Suprapubic skin (tissue), 4 donors: Measurements from ENCODE around the gene DBNDD1. TPM values are rescaled to one million over a fixed set of nuclear protein-coding genes. Genes with fewer than 3 reads are reported as not detected.

Experiments used
- DNase-seq, 2 donors: peaks; one replicate each; pipeline ENCODE4 v3.0.0-alpha.2; 2019; ENCODE audit warnings: low spot score in 2 of 2
- H3K27ac ChIP-seq: fragments of 200-600 bp; sonication (generic); one replicate; pipeline ENCODE4 v1.5.1; 2019
- H3K27me3 ChIP-seq: fragments of 200-600 bp; sonication (generic); one replicate; pipeline ENCODE4 v1.5.1; 2019
- H3K36me3 ChIP-seq: fragments of 200-600 bp; sonication (generic); one replicate; pipeline ENCODE4 v1.5.1; 2019
- H3K4me1 ChIP-seq: fragments of 200-600 bp; sonication (generic); one replicate; pipeline ENCODE4 v1.5.1; 2019
- H3K4me3 ChIP-seq: fragments of 200-600 bp; sonication (generic); one replicate; pipeline ENCODE4 v1.5.1; 2019; ENCODE audit warnings: mild to moderate bottlenecking
- H3K9me3 ChIP-seq: fragments of 200-600 bp; sonication (generic); one replicate; pipeline ENCODE4 v1.5.1; 2019
- CTCF ChIP-seq, 2 donors: fragments of 200-600 bp in 1 of 2; fragments of 450-650 bp in 1 of 2; sonication (generic) in 1 of 2; IDR thresholded peaks; one replicate each; pipeline ENCODE4 v1.5.1; 2016 to 2019; ENCODE audit warnings: antibody characterized with exemption in 2 of 2, mild to moderate bottlenecking in 1 of 2, moderate library complexity in 1 of 2
- EP300 ChIP-seq: sonication (generic); formaldehyde crosslinking; IDR thresholded peaks from one replicate; pipeline ENCODE4 v1.6.1; 2017; ENCODE audit warnings: antibody characterized with exemption
- POLR2A ChIP-seq, 2 donors: fragments of 450-650 bp; IDR thresholded peaks; one replicate each; pipeline ENCODE4 v1.6.1; 2017; ENCODE audit warnings: antibody characterized with exemption in 2 of 2, mild to moderate bottlenecking in 2 of 2, moderate library complexity in 2 of 2
- POLR2AphosphoS5 ChIP-seq, 3 donors: sonication (generic); formaldehyde crosslinking; IDR thresholded peaks; one replicate each; pipeline ENCODE4 v1.6.1; 2017; ENCODE audit warnings: antibody characterized with exemption in 3 of 3
- WGBS: methylation state at CpG from one replicate; pipeline ENCODE4 v1.1.5; 2018; 5-methylcytosine and 5-hydroxymethylcytosine counted together
- total RNA-seq, 4 donors: library from RNA; depleted of rRNA; stranded (reverse); fragments of >200 nt; gene quantifications; one replicate each; pipeline ENCODE4 v1.1.0, GENCODE V29; 2016

DBNDD1 gene
- total RNA-seq, 4 donors from 2014 or later: 1.2 to 7.5 (median 4.5) TPM

DNA sequence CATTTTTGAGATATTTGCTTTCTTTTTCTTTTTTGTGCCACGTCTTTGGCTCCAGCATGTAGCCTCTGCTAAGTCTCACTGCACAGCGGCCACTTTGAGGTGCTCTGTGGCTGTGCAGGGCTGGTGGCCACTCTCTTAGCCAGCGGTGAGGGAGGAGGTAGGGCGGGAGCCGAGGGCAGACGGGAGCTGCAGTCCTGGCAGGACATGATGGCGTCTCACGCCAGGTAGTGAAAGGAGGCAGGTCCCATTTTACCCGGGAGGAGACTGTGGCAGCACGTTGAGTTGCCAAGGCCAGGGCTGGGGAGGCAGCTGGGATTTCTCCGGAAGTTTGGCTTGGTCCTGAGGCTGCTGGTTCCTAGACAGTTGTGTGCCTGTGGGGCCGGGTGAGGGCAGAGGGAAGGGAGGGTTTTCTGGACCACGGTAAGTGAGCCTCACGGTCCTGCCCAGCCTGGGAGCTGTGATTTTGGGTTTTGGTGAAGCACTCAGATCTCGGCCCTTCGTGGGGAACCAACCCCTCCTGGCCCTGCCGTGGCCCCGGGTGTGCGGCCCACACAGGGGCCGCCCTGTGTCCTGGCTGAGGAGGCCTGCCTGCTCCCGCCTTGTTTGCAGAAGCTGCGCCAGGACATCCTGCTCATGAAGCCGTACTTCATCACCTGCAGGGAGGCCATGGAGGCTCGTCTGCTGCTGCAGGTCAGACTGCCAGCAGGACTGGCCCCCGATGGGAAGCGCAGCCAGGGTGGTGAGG lies 56.3 kb downstream of the DBNDD1 start:
- no peak for TF ChIP-seq EP300
- TF ChIP-seq CTCF (IDR thresholded peaks at IDR 0.05): no peak
- no peaks in the 10 kb centered on the region for H3K4me1 ChIP-seq
- no peak overlapping the region for H3K4me3 ChIP-seq
- no peaks in the 10 kb centered on the region for H3K9me3 ChIP-seq
- no peak for DNase-seq
- H3K27me3 ChIP-seq: no peaks in the 10 kb centered on the region
- WGBS: 78% methylated on average over 15 of the region's 26 CpGs
- no peak overlapping the region for H3K27ac ChIP-seq
- peaks cover 60% of the 10 kb centered on the region for H3K36me3 ChIP-seq

GRCh38 chr16:89961920-89962319 lies 57.3 kb downstream of the DBNDD1 start:
- whole genome bisulfite sequencing: 94% methylated on average over 12 of the region's 23 CpGs
- no peak overlapping the region for H3K27ac ChIP-seq
- H3K9me3 ChIP-seq: no peaks in the 10 kb centered on the region
- H3K4me1 ChIP-seq: no peaks in the 10 kb centered on the region
- no peaks in the 10 kb centered on the region for H3K27me3 ChIP-seq
- H3K36me3 ChIP-seq: peaks cover 70% of the 10 kb centered on the region
- DNase-seq: no peak
- H3K4me3 ChIP-seq: no peak overlapping the region
- TF ChIP-seq CTCF (IDR thresholded peaks at IDR 0.05) (no peak), EP300 (no peak), POLR2A (IDR thresholded peaks at IDR 0.05) (no peak), POLR2AphosphoS5 (IDR thresholded peaks at IDR 0.05) (no peak)

GRCh38 chr16:89960966-89961365 lies 58.3 kb downstream of the DBNDD1 start:
- peaks cover 72% of the 10 kb centered on the region for H3K36me3 ChIP-seq

GRCh38 chr16:89958596-89958995 lies 60.7 kb downstream of the DBNDD1 start:
- Histone ChIP-seq H3K27ac (no peak overlapping the region), H3K36me3 (peaks cover 66% of the 10 kb centered on the region), H3K9me3 (no peaks in the 10 kb centered on the region), H3K4me3 (no peak overlapping the region), H3K4me1 (no peaks in the 10 kb centered on the region), H3K27me3 (no peaks in the 10 kb centered on the region)
- 88% methylated on average over 10 of the region's 10 CpGs for WGBS
- DNase-seq: no peak
- no peak for TF ChIP-seq POLR2A (IDR thresholded peaks at IDR 0.05)
- no peak for TF ChIP-seq CTCF (IDR thresholded peaks at IDR 0.05)
- no peak for TF ChIP-seq POLR2AphosphoS5 (IDR thresholded peaks at IDR 0.05)
- TF ChIP-seq EP300: no peak

More at GRCh38 chr16:89960966-89961365, 58.3 kb downstream of the DBNDD1 start:
- Histone ChIP-seq H3K9me3 (no peaks in the 10 kb centered on the region), H3K27me3 (no peaks in the 10 kb centered on the region), H3K27ac (no peak overlapping the region), H3K4me3 (no peak overlapping the region), H3K4me1 (no peaks in the 10 kb centered on the region)
- no peak for DNase-seq
- 90% methylated on average over 13 of the region's 13 CpGs for whole genome bisulfite sequencing
- TF ChIP-seq POLR2A (IDR thresholded peaks at IDR 0.05) (no peak), EP300 (no peak), POLR2AphosphoS5 (IDR thresholded peaks at IDR 0.05) (no peak), CTCF (IDR thresholded peaks at IDR 0.05) (no peak)

- no peak for DNase-seq
- Histone ChIP-seq H3K36me3 (peaks cover 62% of the 10 kb centered on the region), H3K9me3 (no peaks in the 10 kb centered on the region), H3K4me3 (no peak overlapping the region), H3K27ac (no peak overlapping the region), H3K4me1 (no peaks in the 10 kb centered on the region), H3K27me3 (no peaks in the 10 kb centered on the region)
- 94% methylated on average over 6 of the region's 7 CpGs for WGBS
- no peak for TF ChIP-seq POLR2A (IDR thresholded peaks at IDR 0.05)
- no peak for TF ChIP-seq CTCF (IDR thresholded peaks at IDR 0.05)
- TF ChIP-seq EP300: no peak
- no peak for TF ChIP-seq POLR2AphosphoS5 (IDR thresholded peaks at IDR 0.05)
These were observed 61.2 kb downstream of the DBNDD1 start for GRCh38 chr16:89958068-89958467.
